ENCODE measurements around the gene SLC13A3. TPM values are rescaled to one million over a fixed set of nuclear protein-coding genes. Genes with fewer than 3 reads are reported as not detected.

SLC13A3 gene
- total and polyA plus RNA-seq, 2 of the 4 experiments (the other 2 are of a cell fraction) = 2.5 to 4.2 TPM

- in situ Hi-C loops (cut with MboI; ENCODE audit: low sequenced_read_pairs) = no loop called here
- TF ChIP-seq CEBPB (IDR thresholded peaks at IDR 0.05; ENCODE audit: low read depth, low read length) (no peak), SMC3 (IDR thresholded peaks at IDR 0.05; ENCODE audit: low read depth, low read length) (no peak), MXI1 (IDR thresholded peaks at IDR 0.05; ENCODE audit: borderline replicate concordance, low read depth, low read length) (no peak), MAFK (IDR thresholded peaks at IDR 0.05; ENCODE audit: low read depth, low read length) (no peak), RCOR1 (IDR thresholded peaks at IDR 0.05; ENCODE audit: insufficient replicate concordance, low read length) (no peak), POLR2A (IDR thresholded peaks at IDR 0.05; ENCODE audit: low read depth, low read length) (no peak), NFE2L2 (IDR thresholded peaks at IDR 0.05; ENCODE audit: low read depth, low read length) (no peak), USF2 (IDR thresholded peaks at IDR 0.05; ENCODE audit: low read depth, low read length) (no peak), CHD1 (IDR thresholded peaks at IDR 0.05; ENCODE audit: low read depth, low read length) (no peak), RAD21 (IDR thresholded peaks at IDR 0.05; ENCODE audit: low read length) (no peak), FOS (IDR thresholded peaks at IDR 0.05; ENCODE audit: low read depth, low read length) (no peak), RFX5 (IDR thresholded peaks at IDR 0.05; ENCODE audit: low read depth, low read length) (no peak), MAZ (IDR thresholded peaks at IDR 0.05; ENCODE audit: borderline replicate concordance, low read depth, low read length) (no peak), ELK1 (IDR thresholded peaks at IDR 0.05; ENCODE audit: borderline replicate concordance, low read depth, low read length) (no peak), CTCF (conservative IDR thresholded peaks at IDR 0.05; ENCODE audit: low read depth, low read length) (no peak), BHLHE40 (IDR thresholded peaks at IDR 0.05; ENCODE audit: low read depth, low read length) (no peak)
- H2AK5ac ChIP-seq (ENCODE audit: low read depth, low read length) = no peak overlapping the region
- no peak overlapping the region for H3K56ac ChIP-seq (ENCODE audit: extremely low read depth, insufficient read depth, low read length)
- no peaks in the 10 kb centered on the region for H3K9me1 ChIP-seq (ENCODE audit: insufficient read depth, low read length)
- H3K23ac ChIP-seq (ENCODE audit: low read depth, low read length) = no peak overlapping the region
- H3K4ac ChIP-seq (ENCODE audit: low read depth, low read length) = no peak overlapping the region
- no peaks in the 10 kb centered on the region for H3K9me3 ChIP-seq (ENCODE audit: control insufficient read depth, insufficient read depth, low read length)
- H2AK9ac ChIP-seq (replicated peaks; ENCODE audit: low read depth, low read length, poor library complexity) = no peak overlapping the region
- WGBS, 2 experiments (ENCODE audit: extremely low coverage in 2 of 2, insufficient read length in 1 of 2) = 100% methylated on average over 1 of the region's 4 CpGs; no CpG with 5 or more reads in 1 of the 2 experiments
- H3K27ac ChIP-seq (ENCODE audit: insufficient read depth, low read length) = no peak overlapping the region
- H2BK120ac ChIP-seq (ENCODE audit: low read depth, low read length) = no peak overlapping the region
- ATAC-seq (ENCODE audit: low read depth) (no peak), DNase-seq (no peak)
- no peaks in the 10 kb centered on the region for H4K20me1 ChIP-seq (ENCODE audit: insufficient read depth, low read length)
- H3K4me3 ChIP-seq (ENCODE audit: insufficient read depth, low read depth, low read length) = no peak overlapping the region
- no peak overlapping the region for H4K5ac ChIP-seq (ENCODE audit: low read depth, low read length)
- H3K79me1 ChIP-seq (ENCODE audit: low read depth in 1 of 2, low read length in 2 of 2) = no peaks in the 10 kb centered on the region
- H3K36me3 ChIP-seq (ENCODE audit: control insufficient read depth, insufficient read depth, low read length) = no peaks in the 10 kb centered on the region
- H3K14ac ChIP-seq (replicated peaks; ENCODE audit: low read depth, low read length) = no peak overlapping the region
- H2BK15ac ChIP-seq (ENCODE audit: low read depth, low read length) = no peak overlapping the region
- ChIA-PET POLR2A (ENCODE audit: unreplicated experiment) (no interaction called here), CTCF (no interaction called here)
- no peaks in the 10 kb centered on the region; the same call in 1 of the 2 replicates for H3K27me3 ChIP-seq (ENCODE audit: control insufficient read depth, insufficient read depth, low read length)
- no peak overlapping the region for H4K91ac ChIP-seq (ENCODE audit: insufficient read depth, low read depth, low read length)
- no peak overlapping the region for H2BK20ac ChIP-seq (ENCODE audit: low read depth, low read length)
- H3K4me2 ChIP-seq (ENCODE audit: low read depth, low read length) = no peak overlapping the region
- no peak overlapping the region for H2AFZ ChIP-seq (replicated peaks; ENCODE audit: low read length, poor library complexity)
- H3K4me1 ChIP-seq (ENCODE audit: control insufficient read depth, insufficient read depth, low read length) = no peaks in the 10 kb centered on the region
- no peak overlapping the region for H3K18ac ChIP-seq (ENCODE audit: low read depth, low read length)
- no peak overlapping the region for H2BK5ac ChIP-seq (ENCODE audit: low read depth, low read length, poor library complexity, severe bottlenecking)
- H4K8ac ChIP-seq (ENCODE audit: low read depth in 2 of 2, low read length in 2 of 2) = no peak overlapping the region
- BruUV-seq (replicated peaks) = no TSS peak
- intact Hi-C loops (cut with micrococcal nuclease) = no loop called here
- H3K9ac ChIP-seq (ENCODE audit: low read depth, low read length) = no peak overlapping the region
- dilution Hi-C loops (cut with HindIII; ENCODE audit: low sequenced_read_pairs, unreplicated experiment) = no loop called here
Measured at GRCh38 chr20:46606817-46607190, 44.5 kb downstream of the SLC13A3 start.
